Uterus (tissue), 2 donors: ENCODE measurements around the gene KRTAP19-6.

Experiments used
- CTCF ChIP-seq, 4 experiments: fragments of 200-600 bp in 2 of 4; fragments of 450-650 bp in 2 of 4; sonication (generic) in 2 of 4; IDR thresholded peaks; one replicate each; pipeline ENCODE4 v1.5.1; 2016 to 2019; ENCODE audit warnings: antibody characterized with exemption in 4 of 4, mild to moderate bottlenecking in 2 of 4, moderate library complexity in 1 of 4
- POLR2A ChIP-seq, 2 donors: fragments of 450-650 bp; IDR thresholded peaks; one replicate each; pipeline ENCODE4 v1.6.1; 2016; ENCODE audit warnings: antibody characterized with exemption in 2 of 2, mild to moderate bottlenecking in 1 of 2, moderate library complexity in 1 of 2

- TF ChIP-seq CTCF (IDR thresholded peaks at IDR 0.05) (no peak), POLR2A (IDR thresholded peaks at IDR 0.05) (no peak)
Observed at GRCh38 chr21:30567617-30568016, 26.0 kb upstream of the KRTAP19-6 start.
